ENCODE results near the gene CFAP68. TPM values are rescaled to one million over a fixed set of nuclear protein-coding genes. Genes with fewer than 3 reads are reported as not detected.

The CFAP68 gene
- total RNA-seq, 1 experiment from 2014 or later = 23.4 TPM

DNA sequence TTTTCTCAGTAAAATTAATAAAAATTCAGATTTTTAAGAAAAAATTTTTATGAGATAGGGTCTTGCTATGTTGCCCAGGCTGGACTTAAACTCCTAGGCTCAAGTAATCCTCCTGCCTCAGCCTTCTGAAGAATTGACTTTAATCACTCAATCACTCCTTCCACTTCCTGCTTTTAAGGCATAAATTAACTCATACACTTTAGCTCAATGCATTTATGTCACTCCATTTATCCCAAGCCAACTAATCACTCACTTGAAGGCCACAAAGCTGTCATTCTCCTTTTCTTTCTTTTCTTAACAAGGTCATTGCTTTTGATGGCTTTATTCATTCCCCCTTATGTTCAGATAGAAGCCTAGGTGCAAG, 8.8 kb upstream of the CFAP68 start:
- H3K4me3 Mint-ChIP-seq = peak overlapping the region; percentile 92 to 95
- no peak overlapping the region for H2BK5ac ChIP-seq (ENCODE audit: insufficient read length, low read length)
- H2AFZ ChIP-seq (ENCODE audit: low read length) = no peak overlapping the region
- no peak overlapping the region for H3T11ph ChIP-seq (ENCODE audit: low read length)
- peaks cover 3% of the 10 kb centered on the region for H3K23me2 ChIP-seq (ENCODE audit: insufficient read length, low read depth, low read length, poor library complexity, severe bottlenecking)
- no peak overlapping the region for H2BK12ac ChIP-seq (ENCODE audit: insufficient read length, low read depth, low read length)
- H3K4me2 ChIP-seq (ENCODE audit: insufficient read depth, insufficient read length, low read length) = peak overlapping the region; percentile 93
- no peaks in the 10 kb centered on the region for H3K27me3 Mint-ChIP-seq (ENCODE audit: low read depth)
- H3K56ac ChIP-seq (ENCODE audit: insufficient read length, low read depth, low read length) = no peak overlapping the region
- peaks cover 0 to 28% (median 27%) of the 10 kb centered on the region in 3 experiments; a peak in 5 of 7 replicates for H3K36me3 Mint-ChIP-seq (ENCODE audit: insufficient read depth in 1 of 3, low read depth in 3 of 3)
- no peak overlapping the region for H4K5ac ChIP-seq (ENCODE audit: insufficient read length, low read depth, low read length)
- H3K79me1 ChIP-seq (ENCODE audit: insufficient read depth, low read depth, low read length, poor library complexity, severe bottlenecking) = no peaks in the 10 kb centered on the region
- H3K23ac ChIP-seq (ENCODE audit: insufficient read length, low read depth, low read length) = no peak overlapping the region
- DNase-seq = no peak
- H3K18ac ChIP-seq (ENCODE audit: insufficient read length, low read depth, low read length) = no peak overlapping the region
- no peaks in the 10 kb centered on the region for H4K20me1 ChIP-seq (ENCODE audit: control insufficient read depth, insufficient read depth, insufficient read length)
- no peaks in the 10 kb centered on the region for H3K9me3 ChIP-seq (ENCODE audit: control insufficient read depth, low read depth, low read length)
- H3K27ac ChIP-seq (ENCODE audit: insufficient read length, low read depth, low read length) = no peak overlapping the region
- H3K9ac ChIP-seq (ENCODE audit: extremely low read depth, insufficient read length, low read length) = no peak overlapping the region
- H3K4ac ChIP-seq (ENCODE audit: low read depth, low read length) = no peak overlapping the region
- no peak overlapping the region for H4K8ac ChIP-seq (replicated peaks; ENCODE audit: insufficient read length, low read depth, low read length)
- H3K79me2 ChIP-seq (ENCODE audit: insufficient read depth, low read length) = no peaks in the 10 kb centered on the region
- no peak overlapping the region for H2BK15ac ChIP-seq (ENCODE audit: low read depth, low read length)
- no peaks in the 10 kb centered on the region for H3K9me3 Mint-ChIP-seq
- H3K4me1 Mint-ChIP-seq = peaks cover 13% of the 10 kb centered on the region in 2 experiments
- H3K27me3 ChIP-seq (ENCODE audit: insufficient read depth, low read length) = no peaks in the 10 kb centered on the region
- no peak overlapping the region for H2BK20ac ChIP-seq (ENCODE audit: low read depth, low read length, poor library complexity, severe bottlenecking)
- TF ChIP-seq, protein P1, sequence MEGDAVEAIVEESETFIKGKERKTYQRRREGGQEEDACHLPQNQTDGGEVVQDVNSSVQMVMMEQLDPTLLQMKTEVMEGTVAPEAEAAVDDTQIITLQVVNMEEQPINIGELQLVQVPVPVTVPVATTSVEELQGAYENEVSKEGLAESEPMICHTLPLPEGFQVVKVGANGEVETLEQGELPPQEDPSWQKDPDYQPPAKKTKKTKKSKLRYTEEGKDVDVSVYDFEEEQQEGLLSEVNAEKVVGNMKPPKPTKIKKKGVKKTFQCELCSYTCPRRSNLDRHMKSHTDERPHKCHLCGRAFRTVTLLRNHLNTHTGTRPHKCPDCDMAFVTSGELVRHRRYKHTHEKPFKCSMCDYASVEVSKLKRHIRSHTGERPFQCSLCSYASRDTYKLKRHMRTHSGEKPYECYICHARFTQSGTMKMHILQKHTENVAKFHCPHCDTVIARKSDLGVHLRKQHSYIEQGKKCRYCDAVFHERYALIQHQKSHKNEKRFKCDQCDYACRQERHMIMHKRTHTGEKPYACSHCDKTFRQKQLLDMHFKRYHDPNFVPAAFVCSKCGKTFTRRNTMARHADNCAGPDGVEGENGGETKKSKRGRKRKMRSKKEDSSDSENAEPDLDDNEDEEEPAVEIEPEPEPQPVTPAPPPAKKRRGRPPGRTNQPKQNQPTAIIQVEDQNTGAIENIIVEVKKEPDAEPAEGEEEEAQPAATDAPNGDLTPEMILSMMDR (conservative IDR thresholded peaks at IDR 0.05) = no peak
- H3K4me1 ChIP-seq (ENCODE audit: insufficient read depth, low read length) = no peaks in the 10 kb centered on the region
- no peak overlapping the region for H2BK120ac ChIP-seq (ENCODE audit: low read depth, low read length, poor library complexity, severe bottlenecking)
- no peak overlapping the region for H3K14ac ChIP-seq (ENCODE audit: insufficient read depth, low read length)
- no peak overlapping the region for H2AK5ac ChIP-seq (ENCODE audit: insufficient read length, low read length)
- no peak overlapping the region for H4K91ac ChIP-seq (ENCODE audit: insufficient read length, low read depth, low read length)
- H3K27ac Mint-ChIP-seq = peak overlapping the region in 1 of 3 experiments; percentile 87; a peak in 1 of 7 replicates

Data from H9 (cell line).